ENCODE data around the gene CCDC116.

CCDC116 gene

GRCh38 chr22:21621025-21621424 is 11.5 kb upstream of the CCDC116 start:
- Histone ChIP-seq H3K9me3 (ENCODE audit: severe bottlenecking) (no peaks in the 10 kb centered on the region), H3K27ac (no peak overlapping the region), H3K36me3 (peaks cover 46% of the 10 kb centered on the region), H3K4me3 (ENCODE audit: low read depth, low read length) (no peak overlapping the region), H3K27me3 (ENCODE audit: insufficient read depth, low read depth, severe bottlenecking) (no peaks in the 10 kb centered on the region)
- DNase-seq = no peak
- TF ChIP-seq, protein P1, sequence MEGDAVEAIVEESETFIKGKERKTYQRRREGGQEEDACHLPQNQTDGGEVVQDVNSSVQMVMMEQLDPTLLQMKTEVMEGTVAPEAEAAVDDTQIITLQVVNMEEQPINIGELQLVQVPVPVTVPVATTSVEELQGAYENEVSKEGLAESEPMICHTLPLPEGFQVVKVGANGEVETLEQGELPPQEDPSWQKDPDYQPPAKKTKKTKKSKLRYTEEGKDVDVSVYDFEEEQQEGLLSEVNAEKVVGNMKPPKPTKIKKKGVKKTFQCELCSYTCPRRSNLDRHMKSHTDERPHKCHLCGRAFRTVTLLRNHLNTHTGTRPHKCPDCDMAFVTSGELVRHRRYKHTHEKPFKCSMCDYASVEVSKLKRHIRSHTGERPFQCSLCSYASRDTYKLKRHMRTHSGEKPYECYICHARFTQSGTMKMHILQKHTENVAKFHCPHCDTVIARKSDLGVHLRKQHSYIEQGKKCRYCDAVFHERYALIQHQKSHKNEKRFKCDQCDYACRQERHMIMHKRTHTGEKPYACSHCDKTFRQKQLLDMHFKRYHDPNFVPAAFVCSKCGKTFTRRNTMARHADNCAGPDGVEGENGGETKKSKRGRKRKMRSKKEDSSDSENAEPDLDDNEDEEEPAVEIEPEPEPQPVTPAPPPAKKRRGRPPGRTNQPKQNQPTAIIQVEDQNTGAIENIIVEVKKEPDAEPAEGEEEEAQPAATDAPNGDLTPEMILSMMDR (IDR thresholded peaks at IDR 0.05; ENCODE audit: low read depth, low read length) = no peak

- no peak for DNase-seq
- Histone ChIP-seq H3K36me3 (peaks cover 49% of the 10 kb centered on the region), H3K9me3 (ENCODE audit: severe bottlenecking) (no peaks in the 10 kb centered on the region)
Observed at GRCh38 chr22:21622011-21622918, 10.3 kb upstream of the CCDC116 start.

GRCh38 chr22:21622919-21623647 is 9.5 kb upstream of the CCDC116 start:
- TF ChIP-seq, protein P1 (IDR thresholded peaks at IDR 0.05; ENCODE audit: low read depth, low read length) = no peak
- H3K36me3 ChIP-seq = peaks cover 55% of the 10 kb centered on the region
- H3K27me3 ChIP-seq (ENCODE audit: insufficient read depth, low read depth, severe bottlenecking) = no peaks in the 10 kb centered on the region
- H3K4me3 ChIP-seq (ENCODE audit: low read depth, low read length) = no peak overlapping the region
- no peak for DNase-seq
- no peak overlapping the region for H3K27ac ChIP-seq
- H3K9me3 ChIP-seq (ENCODE audit: severe bottlenecking) = no peaks in the 10 kb centered on the region

More at GRCh38 chr22:21622011-21622918, 10.3 kb upstream of the CCDC116 start:
- no peaks in the 10 kb centered on the region for H3K27me3 ChIP-seq (ENCODE audit: insufficient read depth, low read depth, severe bottlenecking)
- H3K27ac ChIP-seq = no peak overlapping the region
- TF ChIP-seq, protein P1 (IDR thresholded peaks at IDR 0.05; ENCODE audit: low read depth, low read length) = no peak
- H3K4me3 ChIP-seq (ENCODE audit: low read depth, low read length) = no peak overlapping the region

GRCh38 chr22:21623648-21623970 is 9.0 kb upstream of the CCDC116 start:
- no peak overlapping the region for H3K27ac ChIP-seq
- H3K36me3 ChIP-seq = peaks cover 57% of the 10 kb centered on the region
- no peaks in the 10 kb centered on the region for H3K27me3 ChIP-seq (ENCODE audit: insufficient read depth, low read depth, severe bottlenecking)
- TF ChIP-seq, protein P1 (IDR thresholded peaks at IDR 0.05; ENCODE audit: low read depth, low read length) = no peak
- DNase-seq = no peak
- no peaks in the 10 kb centered on the region for H3K9me3 ChIP-seq (ENCODE audit: severe bottlenecking)
- no peak overlapping the region for H3K4me3 ChIP-seq (ENCODE audit: low read depth, low read length)

GRCh38 chr22:21624120-21624879 is 8.3 kb upstream of the CCDC116 start:
- H3K27me3 ChIP-seq (ENCODE audit: insufficient read depth, low read depth, severe bottlenecking) = no peaks in the 10 kb centered on the region
- TF ChIP-seq, protein P1 (IDR thresholded peaks at IDR 0.05; ENCODE audit: low read depth, low read length) = peak; percentile 75
- peak; percentile 66 for DNase-seq
- peaks cover 50% of the 10 kb centered on the region for H3K36me3 ChIP-seq
- no peak overlapping the region for H3K27ac ChIP-seq
- no peaks in the 10 kb centered on the region for H3K9me3 ChIP-seq (ENCODE audit: severe bottlenecking)
- no peak overlapping the region for H3K4me3 ChIP-seq (ENCODE audit: low read depth, low read length)

Data from WERI-Rb-1 (cell line).